Liver (tissue), 9 donors: ENCODE measurements around the gene CEBPG. TPM values are rescaled to one million over a fixed set of nuclear protein-coding genes. Genes with fewer than 3 reads are reported as not detected.

Experiments
- DNase-seq: peaks from one replicate; pipeline ENCODE4 v3.0.0-alpha.2; 2017; ENCODE audit warnings: low spot score
- H3K27ac ChIP-seq, 2 donors: one replicate each; pipeline ENCODE4 v1.7.0; 2013; ENCODE audit warnings: inconsistent platforms in 2 of 2, low read length in 2 of 2, control low read depth in 1 of 2, low read depth in 1 of 2, mild to moderate bottlenecking in 1 of 2
- H3K27me3 ChIP-seq, 4 donors: one replicate each; pipeline versions ENCODE4 v1.6.1 to v1.7.0; 2013; ENCODE audit warnings: low read length in 3 of 4, inconsistent platforms in 1 of 4, mild to moderate bottlenecking in 1 of 4, moderate library complexity in 1 of 4; ENCODE audit not compliant: control insufficient read depth in 4 of 4, insufficient read depth in 4 of 4
- H3K36me3 ChIP-seq, 4 donors: one replicate each; pipeline versions ENCODE4 v1.6.1 to v1.7.0; 2013; ENCODE audit warnings: low read length in 3 of 4, mild to moderate bottlenecking in 3 of 4, low read depth in 1 of 4, moderate library complexity in 1 of 4; ENCODE audit not compliant: control insufficient read depth in 4 of 4, insufficient read depth in 3 of 4
- H3K4me1 ChIP-seq, 4 donors: one replicate each; pipeline versions ENCODE4 v1.6.1 to v1.7.0; 2013; ENCODE audit warnings: low read length in 3 of 4, mild to moderate bottlenecking in 3 of 4, moderate library complexity in 1 of 4; ENCODE audit not compliant: control insufficient read depth in 4 of 4, insufficient read depth in 4 of 4
- H3K4me3 ChIP-seq, 3 donors: one replicate each; pipeline versions ENCODE4 v1.6.1 to v1.7.0; 2013; ENCODE audit warnings: low read length in 3 of 3, control low read depth in 1 of 3, low read depth in 1 of 3, mild to moderate bottlenecking in 1 of 3
- H3K9ac ChIP-seq, 2 donors: one replicate each; pipeline ENCODE4 v1.7.0; 2013; ENCODE audit warnings: low read length in 2 of 2, mild to moderate bottlenecking in 2 of 2, moderate library complexity in 2 of 2, control low read depth in 1 of 2, low read depth in 1 of 2
- H3K9me3 ChIP-seq, 4 donors: one replicate each; pipeline versions ENCODE4 v1.6.1 to v1.7.0; 2013; ENCODE audit warnings: low read length in 3 of 4; ENCODE audit not compliant: control insufficient read depth in 4 of 4
- CTCF ChIP-seq: fragments of 150-350 bp; IDR thresholded peaks from 2 replicates; pipeline ENCODE4 v1.5.1; 2017; ENCODE audit warnings: improper control_type of control experiment, low read depth, low read length; ENCODE audit not compliant: missing input control
- EGR1 ChIP-seq, 2 donors: IDR thresholded peaks; 2 replicates each; pipeline ENCODE4 v1.6.1; 2016 to 2018; ENCODE audit warnings: antibody characterized with exemption in 2 of 2, low read depth in 2 of 2
- FOXA1 ChIP-seq: IDR thresholded peaks from 2 replicates; pipeline ENCODE4 v1.6.1; 2016; ENCODE audit warnings: antibody characterized with exemption
- FOXA2 ChIP-seq: IDR thresholded peaks from 2 replicates; pipeline ENCODE4 v1.6.1; 2016; ENCODE audit warnings: antibody characterized with exemption
- GABPA ChIP-seq, 2 donors: IDR thresholded peaks in 1 of 2; conservative IDR thresholded peaks in 1 of 2; 2 replicates each; pipeline ENCODE4 v1.6.1; 2016; ENCODE audit warnings: antibody characterized with exemption in 2 of 2, mild to moderate bottlenecking in 1 of 2, moderate library complexity in 1 of 2
- HNF4A ChIP-seq, 2 donors: conservative IDR thresholded peaks; 2 replicates each; pipeline ENCODE4 v1.6.1; 2016; ENCODE audit warnings: antibody characterized with exemption in 2 of 2, mild to moderate bottlenecking in 2 of 2
- HNF4G ChIP-seq: IDR thresholded peaks from 2 replicates; pipeline ENCODE4 v1.6.1; 2016; ENCODE audit warnings: antibody characterized with exemption
- JUND ChIP-seq, 2 donors: IDR thresholded peaks; 2 replicates each; pipeline ENCODE4 v1.6.1; 2016; ENCODE audit warnings: antibody characterized with exemption in 2 of 2
- NR2F2 ChIP-seq: IDR thresholded peaks from 2 replicates; pipeline ENCODE4 v1.6.1; 2016; ENCODE audit warnings: antibody characterized with exemption
- RAD21 ChIP-seq, 2 donors: IDR thresholded peaks; 2 replicates each; pipeline ENCODE4 v1.6.1; 2016; ENCODE audit warnings: antibody characterized with exemption in 2 of 2, mild to moderate bottlenecking in 2 of 2
- RXRA ChIP-seq, 2 donors: IDR thresholded peaks; 2 replicates each; pipeline ENCODE4 v1.6.1; 2017 to 2018; ENCODE audit warnings: antibody characterized with exemption in 2 of 2, mild to moderate bottlenecking in 1 of 2
- SP1 ChIP-seq: IDR thresholded peaks from 2 replicates; pipeline ENCODE4 v1.6.1; 2018; ENCODE audit warnings: antibody characterized with exemption, mild to moderate bottlenecking
- TAF1 ChIP-seq: conservative IDR thresholded peaks from 2 replicates; pipeline ENCODE4 v1.6.1; 2016; ENCODE audit warnings: antibody characterized with exemption, mild to moderate bottlenecking
- YY1 ChIP-seq: IDR thresholded peaks from 2 replicates; pipeline ENCODE4 v1.6.1; 2016; ENCODE audit warnings: antibody characterized with exemption, mild to moderate bottlenecking
- WGBS: extraction: QIAGEN DNeasy Blood & Tissue Kit; methylation state at CpG from one replicate; pipeline ENCODE4 v1.1.7; 2013; 5-methylcytosine and 5-hydroxymethylcytosine counted together
- polyA plus RNA-seq, 2 donors: library from polyadenylated mRNA; stranded (reverse) in 1 of 2; unstranded in 1 of 2; fragments of 200-250 nt in 1 of 2; fragments of >200 nt in 1 of 2; fragmentation: Nextera tagmentation in 1 of 2; extraction: Ambion mirVana in 1 of 2; gene quantifications; one replicate each; pipeline versions ENCODE4 v1.2.1 to v1.2.3, GENCODE V29; 2013 to 2015
- total RNA-seq, 2 donors: library from RNA; depleted of rRNA; stranded (reverse); fragments of >200 nt; gene quantifications; one replicate each; pipeline ENCODE4 v1.2.3, GENCODE V29; 2014
- TF ChIP-seq, protein P1 (sequence below): IDR thresholded peaks from 2 replicates; pipeline ENCODE4 v1.6.1; 2016; ENCODE audit warnings: antibody characterized with exemption, mild to moderate bottlenecking
- TF ChIP-seq, protein P2 (sequence below): IDR thresholded peaks from 2 replicates; pipeline ENCODE4 v1.6.1; 2016; ENCODE audit warnings: antibody characterized with exemption
- TF ChIP-seq, protein P3 (sequence below): IDR thresholded peaks from 2 replicates; pipeline ENCODE4 v1.6.1; 2016; ENCODE audit warnings: antibody characterized with exemption
- TF ChIP-seq, protein P4 (sequence below): IDR thresholded peaks from 2 replicates; pipeline ENCODE4 v1.6.1; 2016; ENCODE audit warnings: antibody characterized with exemption
- donor health status: healthy.
- donor health status: healthy.
- donor health status: healthy.
- donor health status: healthy.
- donor health status: healthy.

CEBPG gene
- total and polyA plus RNA-seq, 4 donors: 16.9 to 36.1 (median 24.2) TPM

GRCh38 chr19:33343301-33343700 lies 30.2 kb upstream of the CEBPG start:
- Histone ChIP-seq H3K36me3 (no peaks in the 10 kb centered on the region), H3K27me3 (no peaks in the 10 kb centered on the region), H3K27ac (no peak overlapping the region), H3K4me3 (no peak overlapping the region), H3K9ac (no peak overlapping the region), H3K9me3 (no peaks in the 10 kb centered on the region), H3K4me1 (peaks cover 7 to 15% (median 14%) of the 10 kb centered on the region in 4 donors)
- DNase-seq: no peak
- TF ChIP-seq EGR1 (IDR thresholded peaks at IDR 0.05; ENCODE audit: low read depth in 2 of 2) (no peak), TAF1 (no peak), RXRA (IDR thresholded peaks at IDR 0.05) (no peak), JUND (IDR thresholded peaks at IDR 0.05) (no peak), YY1 (no peak), SP1 (no peak), RAD21 (IDR thresholded peaks at IDR 0.05) (no peak), CTCF (no peak), FOXA2 (no peak), NR2F2 (no peak), FOXA1 (no peak), HNF4G (no peak), HNF4A (conservative IDR thresholded peaks at IDR 0.05) (no peak), GABPA (IDR thresholded peaks at IDR 0.05 in 1 of 2, conservative IDR thresholded peaks at IDR 0.05 in 1 of 2) (no peak)
- TF ChIP-seq, protein P1, sequence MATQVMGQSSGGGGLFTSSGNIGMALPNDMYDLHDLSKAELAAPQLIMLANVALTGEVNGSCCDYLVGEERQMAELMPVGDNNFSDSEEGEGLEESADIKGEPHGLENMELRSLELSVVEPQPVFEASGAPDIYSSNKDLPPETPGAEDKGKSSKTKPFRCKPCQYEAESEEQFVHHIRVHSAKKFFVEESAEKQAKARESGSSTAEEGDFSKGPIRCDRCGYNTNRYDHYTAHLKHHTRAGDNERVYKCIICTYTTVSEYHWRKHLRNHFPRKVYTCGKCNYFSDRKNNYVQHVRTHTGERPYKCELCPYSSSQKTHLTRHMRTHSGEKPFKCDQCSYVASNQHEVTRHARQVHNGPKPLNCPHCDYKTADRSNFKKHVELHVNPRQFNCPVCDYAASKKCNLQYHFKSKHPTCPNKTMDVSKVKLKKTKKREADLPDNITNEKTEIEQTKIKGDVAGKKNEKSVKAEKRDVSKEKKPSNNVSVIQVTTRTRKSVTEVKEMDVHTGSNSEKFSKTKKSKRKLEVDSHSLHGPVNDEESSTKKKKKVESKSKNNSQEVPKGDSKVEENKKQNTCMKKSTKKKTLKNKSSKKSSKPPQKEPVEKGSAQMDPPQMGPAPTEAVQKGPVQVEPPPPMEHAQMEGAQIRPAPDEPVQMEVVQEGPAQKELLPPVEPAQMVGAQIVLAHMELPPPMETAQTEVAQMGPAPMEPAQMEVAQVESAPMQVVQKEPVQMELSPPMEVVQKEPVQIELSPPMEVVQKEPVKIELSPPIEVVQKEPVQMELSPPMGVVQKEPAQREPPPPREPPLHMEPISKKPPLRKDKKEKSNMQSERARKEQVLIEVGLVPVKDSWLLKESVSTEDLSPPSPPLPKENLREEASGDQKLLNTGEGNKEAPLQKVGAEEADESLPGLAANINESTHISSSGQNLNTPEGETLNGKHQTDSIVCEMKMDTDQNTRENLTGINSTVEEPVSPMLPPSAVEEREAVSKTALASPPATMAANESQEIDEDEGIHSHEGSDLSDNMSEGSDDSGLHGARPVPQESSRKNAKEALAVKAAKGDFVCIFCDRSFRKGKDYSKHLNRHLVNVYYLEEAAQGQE: no peak
- TF ChIP-seq, protein P2, sequence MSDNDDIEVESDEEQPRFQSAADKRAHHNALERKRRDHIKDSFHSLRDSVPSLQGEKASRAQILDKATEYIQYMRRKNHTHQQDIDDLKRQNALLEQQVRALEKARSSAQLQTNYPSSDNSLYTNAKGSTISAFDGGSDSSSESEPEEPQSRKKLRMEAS: no peak
- TF ChIP-seq, protein P3, sequence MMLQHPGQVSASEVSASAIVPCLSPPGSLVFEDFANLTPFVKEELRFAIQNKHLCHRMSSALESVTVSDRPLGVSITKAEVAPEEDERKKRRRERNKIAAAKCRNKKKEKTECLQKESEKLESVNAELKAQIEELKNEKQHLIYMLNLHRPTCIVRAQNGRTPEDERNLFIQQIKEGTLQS: no peak
- TF ChIP-seq, protein P4, sequence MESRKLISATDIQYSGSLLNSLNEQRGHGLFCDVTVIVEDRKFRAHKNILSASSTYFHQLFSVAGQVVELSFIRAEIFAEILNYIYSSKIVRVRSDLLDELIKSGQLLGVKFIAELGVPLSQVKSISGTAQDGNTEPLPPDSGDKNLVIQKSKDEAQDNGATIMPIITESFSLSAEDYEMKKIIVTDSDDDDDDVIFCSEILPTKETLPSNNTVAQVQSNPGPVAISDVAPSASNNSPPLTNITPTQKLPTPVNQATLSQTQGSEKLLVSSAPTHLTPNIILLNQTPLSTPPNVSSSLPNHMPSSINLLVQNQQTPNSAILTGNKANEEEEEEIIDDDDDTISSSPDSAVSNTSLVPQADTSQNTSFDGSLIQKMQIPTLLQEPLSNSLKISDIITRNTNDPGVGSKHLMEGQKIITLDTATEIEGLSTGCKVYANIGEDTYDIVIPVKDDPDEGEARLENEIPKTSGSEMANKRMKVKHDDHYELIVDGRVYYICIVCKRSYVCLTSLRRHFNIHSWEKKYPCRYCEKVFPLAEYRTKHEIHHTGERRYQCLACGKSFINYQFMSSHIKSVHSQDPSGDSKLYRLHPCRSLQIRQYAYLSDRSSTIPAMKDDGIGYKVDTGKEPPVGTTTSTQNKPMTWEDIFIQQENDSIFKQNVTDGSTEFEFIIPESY: no peak
- WGBS: 88% methylated on average over 2 of the region's 2 CpGs
